ENCODE measurements around the gene ZNF865.

GRCh38 chr19:55655648-55656040 is 50.2 kb downstream of the ZNF865 start:
- TF ChIP-seq CTCF (IDR thresholded peaks at IDR 0.05): no peak
- no peak for TF ChIP-seq EZH2 (IDR thresholded peaks at IDR 0.05; ENCODE audit: borderline replicate concordance, insufficient read depth, low read depth, low read length, poor library complexity, severe bottlenecking)
